Measurements from ENCODE around the gene C4A. TPM values are rescaled to one million over a fixed set of nuclear protein-coding genes. Genes with fewer than 3 reads are reported as not detected.

Gene C4A
- total and polyA plus RNA-seq, 2 of the 13 experiments (the other 11 are each of a cell fraction or from before 2014, with no cell fraction given): 165 to 478 TPM

GRCh38 chr6:31952140-31952805 lies 29.6 kb upstream of the C4A start (continued):
- TF ChIP-seq FUBP1 (CRISPR knock-in tag; IDR thresholded peaks at IDR 0.05; ENCODE audit: borderline replicate concordance) (no peak), ZGPAT (CRISPR knock-in tag; IDR thresholded peaks at IDR 0.05) (peak; percentile 48; the same call in 1 of the 2 replicates), LRRFIP1 (CRISPR knock-in tag; conservative IDR thresholded peaks at IDR 0.05) (no peak), TRAFD1 (CRISPR knock-in tag; IDR thresholded peaks at IDR 0.05; ENCODE audit: borderline replicate concordance) (no peak), ZFP36L1 (CRISPR knock-in tag; IDR thresholded peaks at IDR 0.05) (no peak), ZNF34 (CRISPR knock-in tag; IDR thresholded peaks at IDR 0.05; ENCODE audit: borderline replicate concordance) (no peak), ZNF619 (CRISPR knock-in tag; IDR thresholded peaks at IDR 0.05) (0 out of 2 replicates have a peak, but pooled peaks have one; percentile 36), ETV5 (CRISPR knock-in tag; IDR thresholded peaks at IDR 0.05; ENCODE audit: borderline replicate concordance) (0 out of 2 replicates have a peak, but pooled peaks have one; percentile 19), BCL3 (CRISPR knock-in tag; IDR thresholded peaks at IDR 0.05) (no peak; the same call in 1 of the 2 replicates), ZNF772 (CRISPR knock-in tag; IDR thresholded peaks at IDR 0.05) (0 out of 2 replicates have a peak, but pooled peaks have one; percentile 41), GLMP (CRISPR knock-in tag; IDR thresholded peaks at IDR 0.05; ENCODE audit: borderline replicate concordance) (no peak), TIGD3 (CRISPR knock-in tag; IDR thresholded peaks at IDR 0.05; ENCODE audit: borderline replicate concordance) (no peak), ISL2 (CRISPR knock-in tag; IDR thresholded peaks at IDR 0.05) (peak; percentile 37; the same call in 1 of the 2 replicates)

Data from HepG2 (cell line).